Hindlimb muscle (tissue), 1 donor: ENCODE data around the gene NDUFS8. TPM values are rescaled to one million over a fixed set of nuclear protein-coding genes. Genes with fewer than 3 reads are reported as not detected.

Source experiments
- DNase-seq: peaks from one replicate; pipeline ENCODE4 v3.0.0-alpha.2; 2013
- polyA plus RNA-seq: library from polyadenylated mRNA; unstranded; fragments of 120-200 nt; gene quantifications from one replicate; pipeline ENCODE4 v1.2.1, GENCODE V29; 2013; ENCODE audit not compliant: insufficient read length

Gene NDUFS8
- polyA plus RNA-seq, 1 donor, result 81.6 TPM

GRCh38 chr11:68003846-68004550 lies 26.5 kb upstream of the NDUFS8 start, which contains the start of gene UNC93B1:
TSS of gene UNC93B1 (minus strand) at chr11:68004097. CDS start at chr11:68004043, 54 bp downstream.
- DNase-seq, result peak; percentile 73

GRCh38 chr11:68004551-68005335 lies 25.7 kb upstream of the NDUFS8 start:
- DNase-seq, result no peak

DNA sequence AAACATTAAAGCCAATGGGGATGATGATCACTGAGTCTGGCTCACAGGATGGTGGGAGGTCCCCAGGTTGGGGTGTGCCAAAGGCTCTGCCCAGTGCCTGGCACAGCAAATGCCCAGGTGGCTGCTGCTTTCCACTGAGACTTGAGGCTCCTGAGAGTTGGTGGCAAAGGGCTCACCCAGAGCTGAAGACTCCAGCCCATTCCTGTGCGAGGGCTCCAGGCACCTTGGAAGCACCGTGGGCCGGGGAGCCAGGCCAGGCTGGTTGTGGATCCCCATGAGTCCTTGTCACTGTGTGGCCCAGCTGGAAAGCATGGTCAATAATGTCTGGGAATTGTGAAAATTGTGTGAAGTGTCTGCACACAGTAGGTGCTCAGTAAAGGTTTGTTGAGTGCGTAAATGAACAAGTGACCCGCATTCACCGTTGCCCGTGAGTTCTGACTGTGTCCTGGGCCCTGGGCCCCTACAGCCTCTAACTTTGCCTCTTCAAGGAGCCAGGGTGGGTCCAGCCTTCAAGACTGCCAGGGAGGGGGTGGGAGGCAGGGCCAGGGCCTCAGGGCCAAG lies 23.8 kb upstream of the NDUFS8 start:
- no peak for DNase-seq

DNA sequence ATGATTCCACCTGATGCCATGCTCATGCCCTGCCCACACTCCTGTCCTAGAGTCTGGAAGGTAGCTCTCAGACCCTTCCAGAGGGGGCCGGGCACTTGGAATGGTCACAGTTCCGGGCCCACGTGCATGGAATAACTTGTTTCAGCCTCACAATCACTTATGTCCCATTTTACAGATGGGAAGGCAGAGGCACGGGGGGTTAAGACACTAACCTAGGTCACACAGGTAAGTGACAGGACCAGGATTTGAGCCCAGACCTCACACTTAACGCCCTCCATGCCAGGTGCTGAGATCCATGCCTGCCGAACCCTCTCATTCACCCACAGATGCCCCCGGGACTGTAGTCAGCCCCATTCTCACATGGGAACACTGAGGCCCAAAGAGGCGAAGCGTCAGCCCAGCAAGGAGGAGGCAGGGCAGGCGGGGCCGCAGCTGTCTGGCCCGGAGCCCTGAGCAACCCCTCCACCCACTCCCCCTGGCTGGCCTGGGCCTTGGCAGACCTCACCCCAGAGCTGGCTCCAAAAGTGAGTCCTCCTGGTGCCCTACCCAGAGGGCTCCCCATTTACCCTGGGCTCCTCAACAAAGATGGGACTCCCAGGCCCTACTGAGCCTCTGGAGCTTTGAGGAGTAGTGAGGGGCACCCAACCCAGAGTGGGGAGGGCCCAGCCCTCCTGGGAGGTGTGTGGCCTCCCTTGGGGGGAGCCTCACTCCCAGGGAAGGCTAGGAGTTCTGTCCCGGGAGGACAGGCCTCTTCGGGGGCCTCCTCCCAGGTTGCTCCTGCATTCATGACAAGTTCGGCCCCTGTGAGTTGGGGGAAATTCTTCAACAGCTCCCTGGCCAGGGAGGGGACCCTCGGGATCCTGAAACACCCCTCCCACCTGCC lies 22.7 kb upstream of the NDUFS8 start:
- no peak for DNase-seq

- no peak for DNase-seq
Measured at GRCh38 chr11:68008381-68009337, 21.8 kb upstream of the NDUFS8 start.

DNA sequence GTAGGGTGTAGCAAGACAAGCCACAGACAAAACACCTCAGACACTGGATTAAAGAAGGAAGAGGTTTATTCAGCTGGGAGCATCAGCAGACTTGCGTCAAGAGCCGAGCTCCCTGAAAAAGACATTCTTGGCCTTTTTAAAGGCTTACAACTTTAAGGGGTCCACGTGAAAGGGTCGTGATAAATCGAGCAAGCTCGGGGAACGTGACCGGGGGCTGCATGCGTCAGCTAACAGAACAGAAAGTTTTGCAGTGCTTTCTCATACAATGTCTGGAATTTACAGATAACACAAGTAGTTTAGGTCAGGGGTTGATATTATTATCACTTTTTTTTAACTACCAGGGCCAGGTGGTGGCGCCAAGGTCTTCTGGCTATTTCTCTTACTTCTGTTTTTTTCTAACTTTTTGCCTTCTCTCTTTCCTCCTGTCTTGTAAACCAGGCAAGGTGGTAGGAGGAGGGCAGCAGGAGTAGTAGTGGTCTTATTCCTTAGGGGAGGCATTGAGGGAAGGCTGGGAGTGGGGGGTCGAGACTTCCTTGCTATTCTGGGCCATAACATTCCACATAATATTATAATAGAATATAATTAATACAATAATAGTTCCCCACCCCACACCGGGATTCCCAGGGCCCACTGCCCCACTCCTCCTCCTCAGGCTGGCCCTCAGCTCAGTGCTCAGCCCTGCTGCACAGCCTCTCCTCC lies 20.9 kb upstream of the NDUFS8 start:
- DNase-seq, result no peak

DNA sequence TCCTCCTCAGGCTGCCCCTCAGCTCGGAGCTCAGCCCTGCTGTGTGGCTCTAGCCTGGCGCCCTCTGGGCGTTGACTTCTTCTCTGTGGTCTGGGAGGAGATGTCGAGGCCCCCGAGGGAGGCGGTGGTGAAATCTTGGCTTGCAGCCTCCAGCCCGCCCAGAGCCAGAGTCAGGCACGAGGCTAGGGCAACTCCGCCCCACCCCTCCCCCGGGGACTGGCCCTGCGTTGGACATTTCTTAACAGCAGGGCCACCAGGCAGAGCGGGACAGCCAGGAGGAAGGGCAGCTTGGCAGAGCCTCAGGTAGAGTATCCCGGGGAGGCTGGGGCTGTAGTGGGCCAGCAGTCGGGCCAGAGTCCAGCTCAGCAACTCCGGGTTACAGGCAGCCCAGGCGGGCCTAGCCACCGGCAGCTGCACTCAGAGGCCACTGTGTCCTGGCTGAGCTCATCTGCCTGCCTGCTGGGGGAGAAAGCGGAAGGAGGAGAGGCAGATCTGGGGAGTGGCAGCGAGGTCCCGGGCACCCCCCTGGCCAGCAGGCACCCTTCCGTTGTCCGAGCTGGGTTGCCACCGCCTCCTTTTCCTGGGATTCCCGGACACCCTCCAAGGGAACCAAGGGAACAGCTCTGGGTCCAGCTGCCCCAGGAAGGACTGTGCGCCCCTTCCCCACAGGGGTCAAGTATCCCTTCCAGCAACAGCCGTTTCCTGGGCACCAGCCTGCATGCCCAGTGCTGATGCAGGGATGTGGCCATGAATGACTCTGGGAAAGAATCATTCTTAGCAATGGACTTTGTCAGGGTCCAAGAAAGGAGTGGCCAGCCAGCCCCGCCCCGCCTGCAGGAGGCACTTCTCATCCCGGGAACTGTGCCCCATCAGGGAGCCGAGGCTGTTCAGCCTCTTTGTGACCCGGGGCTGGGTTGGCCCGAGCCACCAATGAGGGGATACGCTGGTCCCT lies 20.1 kb upstream of the NDUFS8 start, which contains the start of gene ALDH3B1:
Gene ALDH3B1 (plus strand): TSS at position 238 of the 952 bp plus-strand sequence. CDS start 4,971 bp downstream, outside the sequence.
- no peak for DNase-seq

GRCh38 chr11:68011051-68011943 lies 19.2 kb upstream of the NDUFS8 start:
- no peak for DNase-seq

GRCh38 chr11:68012044-68012842 lies 18.2 kb upstream of the NDUFS8 start:
- no peak for DNase-seq

DNA sequence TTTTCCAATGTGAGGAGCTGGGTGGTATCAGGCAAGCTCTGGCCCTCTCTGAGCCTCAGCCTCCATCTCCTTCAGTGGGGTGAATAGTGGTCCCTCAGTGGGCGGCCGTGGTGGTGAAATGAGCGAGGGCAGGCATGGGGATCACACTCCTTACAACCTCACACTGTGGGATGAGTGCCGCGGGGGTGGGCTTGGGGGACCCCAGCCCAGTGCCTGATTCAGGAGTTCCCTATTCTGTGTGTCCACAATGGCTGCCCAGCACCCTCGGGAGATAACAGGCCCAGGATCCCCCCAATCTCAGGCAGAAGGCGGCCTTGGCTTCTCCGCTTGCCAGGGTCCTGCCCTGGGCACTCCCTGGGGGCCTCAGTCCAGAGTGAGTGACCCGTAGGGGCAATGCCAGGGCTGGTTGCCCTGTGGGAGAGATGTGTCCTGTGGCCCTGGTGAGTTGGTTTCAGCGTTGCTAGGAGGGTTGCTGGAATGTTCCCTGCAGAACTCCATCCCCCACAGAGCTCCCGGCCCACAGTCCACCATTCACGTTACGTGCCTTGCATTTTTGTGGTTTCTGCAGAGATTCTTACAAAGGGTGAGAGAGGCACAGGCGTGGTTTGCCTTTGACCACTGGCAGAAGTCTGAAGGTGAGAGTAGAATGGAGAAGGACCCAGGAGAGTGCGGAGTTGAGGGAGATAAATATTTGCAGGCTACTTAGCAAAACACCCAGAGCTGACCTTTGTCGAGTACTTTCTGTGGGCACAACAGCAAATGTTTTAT lies 17.5 kb upstream of the NDUFS8 start:
- no peak for DNase-seq

- DNase-seq, result no peak
Measured at GRCh38 chr11:68013611-68014156, 16.8 kb upstream of the NDUFS8 start.

DNA sequence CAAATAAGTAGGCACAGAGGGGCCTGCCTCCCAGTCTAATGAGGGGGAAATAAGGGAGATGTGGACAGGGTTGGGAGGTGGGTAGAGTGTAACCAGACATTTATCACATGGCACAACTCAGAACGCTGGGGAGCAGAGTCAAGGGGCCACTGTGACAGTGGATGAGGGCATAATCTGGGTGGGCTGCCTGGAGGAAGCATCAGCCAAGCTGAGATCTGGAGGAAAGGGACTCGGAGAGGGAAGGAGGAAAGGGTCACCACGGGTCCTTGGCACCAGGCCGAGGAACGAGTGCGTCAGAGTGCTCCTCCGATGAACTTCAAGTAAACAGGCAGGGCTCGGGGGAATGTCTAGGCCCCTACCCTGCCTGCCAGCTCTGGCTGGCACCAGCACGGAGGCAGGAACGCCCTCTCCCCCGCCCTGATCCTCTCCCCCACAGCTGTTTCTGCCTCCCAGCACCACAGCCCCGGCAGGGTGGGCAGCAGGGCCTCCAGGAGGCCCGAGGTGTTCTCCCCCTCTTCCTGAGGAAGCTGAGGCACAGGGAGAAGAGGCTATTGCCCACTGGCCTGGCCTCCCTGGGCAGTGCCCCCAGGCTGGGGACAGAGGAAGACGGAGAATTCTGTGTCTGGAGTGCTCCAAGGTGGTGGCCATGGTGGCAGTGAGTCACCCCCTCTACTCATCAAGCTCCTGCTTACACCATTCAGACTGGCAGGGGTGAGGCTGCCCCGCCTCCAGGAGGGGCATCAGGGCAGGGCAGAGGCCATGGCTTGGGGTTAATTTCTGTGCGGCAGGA lies 16.1 kb upstream of the NDUFS8 start:
- DNase-seq, result no peak

GRCh38 chr11:68014947-68015447 lies 15.5 kb upstream of the NDUFS8 start:
- no peak for DNase-seq

DNA sequence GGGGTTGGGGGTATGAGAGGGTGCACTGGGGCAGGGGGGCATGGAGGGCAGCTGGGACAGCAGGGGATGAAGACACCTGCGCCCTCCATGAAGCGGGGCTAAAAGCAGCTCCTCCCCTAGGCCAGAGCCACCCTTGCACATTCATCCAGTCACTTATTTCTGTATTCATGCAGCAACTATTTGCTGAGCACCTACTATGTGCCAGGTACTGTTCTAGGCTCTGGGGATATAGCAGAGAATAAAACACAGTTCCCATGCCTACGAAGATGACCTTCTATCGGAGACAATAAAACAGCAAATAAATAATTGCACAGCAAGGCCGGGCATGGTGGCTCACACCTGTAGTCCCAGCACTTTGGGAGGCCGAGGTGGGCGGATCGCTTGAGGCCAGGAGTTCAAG lies 15.0 kb upstream of the NDUFS8 start:
- DNase-seq, result no peak
